ENCODE results near the gene ZBTB40. TPM values are rescaled to one million over a fixed set of nuclear protein-coding genes. Genes with fewer than 3 reads are reported as not detected.
A peak's percentile ranks its signal among the peaks of the same experiment; 100 is the strongest.

The ZBTB40 gene
- total RNA-seq, 1 experiment from 2014 or later = 11.9 TPM

GRCh38 chr1:22471078-22471477, 19.4 kb downstream of the ZBTB40 start:
- no peak for DNase-seq (ENCODE audit: low spot score)

DNA sequence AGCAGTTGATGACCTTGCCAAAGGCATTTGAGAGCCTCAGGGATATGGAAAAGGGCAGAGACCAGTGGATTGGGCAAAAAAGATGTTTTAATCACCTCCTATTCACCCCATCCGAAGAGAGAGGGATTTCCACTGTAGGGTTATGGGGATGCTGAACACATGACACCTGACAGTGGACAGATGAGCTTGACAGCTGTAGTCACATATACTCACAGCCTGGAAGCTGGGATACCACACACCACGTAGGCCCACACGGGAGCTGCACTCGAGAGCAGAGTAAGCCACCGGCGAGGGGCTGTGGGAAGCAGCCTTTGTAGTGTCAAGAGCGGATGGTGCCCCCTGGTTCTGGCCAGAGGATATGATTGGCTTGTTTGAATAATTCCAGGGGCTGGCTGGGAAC, 20.0 kb downstream of the ZBTB40 start:
- no peak for DNase-seq (ENCODE audit: low spot score)

DNA sequence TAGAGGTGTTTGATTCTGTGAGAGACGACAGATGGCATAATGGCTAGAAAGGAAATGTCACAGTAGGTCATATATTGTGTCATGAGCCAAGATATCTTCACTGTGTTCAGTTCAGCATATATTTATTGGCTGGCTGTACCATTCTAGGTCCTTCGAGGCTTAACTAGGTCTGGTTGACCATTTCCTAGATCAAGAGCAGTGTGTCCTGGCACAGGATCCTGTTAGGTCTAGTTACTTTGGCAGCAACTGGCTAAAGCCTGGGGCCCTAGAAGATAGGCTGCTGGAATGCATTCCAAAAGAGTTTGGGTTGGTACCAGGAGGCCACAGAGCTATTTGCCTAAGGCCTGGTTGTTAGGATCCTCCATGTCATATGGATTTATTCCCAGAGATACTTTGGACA, 20.9 kb downstream of the ZBTB40 start:
- DNase-seq (ENCODE audit: low spot score) = no peak

DNA sequence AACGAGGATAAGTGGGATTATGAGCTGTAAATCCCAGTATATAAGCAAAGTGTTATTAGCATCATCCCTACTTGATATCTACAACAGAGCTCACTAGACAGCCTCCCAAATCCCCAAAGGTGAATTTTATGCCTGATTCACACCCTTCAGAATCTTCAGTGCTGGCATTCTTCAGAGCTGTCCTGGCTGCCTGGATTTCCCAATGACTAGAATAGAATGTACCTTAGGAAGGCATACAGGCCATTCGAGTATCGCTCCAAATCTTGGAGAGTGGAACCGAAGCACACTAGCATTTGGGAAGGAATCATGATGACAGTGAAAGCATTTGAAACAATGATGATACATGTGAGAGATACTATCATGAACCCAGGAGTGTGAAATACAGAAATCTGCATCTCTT, 22.3 kb downstream of the ZBTB40 start:
- DNase-seq (ENCODE audit: low spot score) = no peak

GRCh38 chr1:22476566-22476965, 24.9 kb downstream of the ZBTB40 start:
- DNase-seq (ENCODE audit: low spot score) = no peak

DNA sequence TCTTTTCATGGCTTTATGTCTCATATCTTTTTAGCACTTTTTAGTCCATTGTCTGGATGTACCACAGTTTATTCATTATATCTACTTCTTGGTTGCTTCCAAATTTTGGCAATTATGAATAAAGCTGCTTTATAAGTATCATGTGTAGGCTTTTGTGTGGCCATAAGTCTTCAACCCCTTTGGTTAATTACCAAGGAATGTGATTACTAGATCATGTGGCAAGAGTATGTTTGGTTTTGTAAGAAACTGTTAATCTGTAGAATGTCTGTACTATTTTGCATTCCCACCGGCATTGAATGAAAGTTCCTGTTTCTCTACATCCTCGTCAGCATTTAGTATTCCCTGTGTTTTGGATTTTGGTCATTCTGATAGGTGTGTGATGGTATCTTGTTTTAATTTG, 31.5 kb downstream of the ZBTB40 start:
- no peak for DNase-seq (ENCODE audit: low spot score)

DNA sequence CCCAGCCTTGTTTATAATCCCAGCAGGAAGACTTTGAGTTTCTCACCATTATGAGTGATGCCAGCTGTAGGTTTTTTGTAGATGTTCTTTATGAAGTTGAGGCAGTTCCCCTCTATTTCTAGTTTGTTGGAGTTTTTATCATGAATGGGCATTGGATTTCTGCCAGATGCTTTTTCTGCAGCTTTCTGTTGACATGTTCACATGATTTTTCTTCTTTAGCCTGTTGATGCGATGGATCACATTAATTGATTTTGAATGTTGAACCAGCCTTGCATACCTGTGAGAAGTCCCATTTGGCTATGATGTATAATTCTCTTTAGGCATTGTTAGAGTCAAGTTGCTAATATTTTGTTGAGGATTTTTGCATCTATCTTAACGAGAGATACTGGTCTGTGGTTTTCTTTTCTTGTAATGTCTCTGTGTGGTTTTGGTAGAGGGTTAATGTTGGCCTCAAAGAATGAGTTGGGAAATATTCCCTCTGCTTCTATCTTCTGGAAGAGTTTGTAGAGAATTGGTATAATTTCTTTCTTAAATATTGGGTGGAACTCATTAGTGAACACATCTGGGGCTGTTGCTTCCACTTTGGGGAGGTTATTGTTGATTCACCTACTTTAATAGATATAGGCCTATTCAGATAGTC, 33.2 kb downstream of the ZBTB40 start:
- DNase-seq (ENCODE audit: low spot score) = no peak

DNA sequence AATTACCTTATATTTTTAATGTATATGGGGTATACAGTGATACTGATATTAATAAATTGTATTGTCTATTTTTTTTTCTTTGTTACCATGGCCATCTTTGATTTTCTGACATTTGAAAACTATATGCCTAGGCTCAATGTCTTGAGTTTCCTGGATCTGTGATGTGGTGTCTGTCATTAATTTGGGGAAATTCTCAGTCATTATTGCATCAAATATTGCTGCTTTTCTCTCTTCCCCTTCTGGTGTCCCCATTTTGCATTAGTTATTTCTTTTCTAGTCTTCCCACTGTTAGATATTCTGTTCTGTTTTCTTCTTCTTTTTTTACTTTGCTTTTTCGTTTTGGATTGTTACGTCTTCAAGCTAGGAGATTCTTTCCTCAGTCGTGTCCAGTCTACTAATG, 33.8 kb downstream of the ZBTB40 start:
- no peak for DNase-seq (ENCODE audit: low spot score)

GRCh38 chr1:22487781-22488180, 36.1 kb downstream of the ZBTB40 start:
- DNase-seq (ENCODE audit: low spot score) = no peak

DNA sequence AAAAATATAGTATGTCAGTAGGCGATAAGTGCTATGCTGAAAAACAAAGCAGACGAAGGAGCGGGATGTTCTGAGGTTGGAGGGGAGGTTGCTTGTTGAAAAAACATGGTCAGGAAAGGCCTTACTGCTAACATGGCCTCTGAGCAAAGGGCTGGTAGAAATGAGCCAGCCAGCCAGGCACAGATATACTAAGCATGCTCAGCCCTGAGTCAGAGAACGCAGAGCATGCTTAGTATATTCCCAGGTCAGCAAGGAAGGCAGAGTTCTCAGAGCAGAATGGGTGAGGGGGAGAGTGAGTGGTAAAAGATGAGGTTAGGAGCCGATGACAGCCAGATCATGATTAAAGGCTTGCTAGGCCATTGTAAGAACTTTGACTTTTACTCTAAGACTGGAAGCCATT, 36.7 kb downstream of the ZBTB40 start:
- DNase-seq (ENCODE audit: low spot score) = no peak

GRCh38 chr1:22489278-22489677, 37.6 kb downstream of the ZBTB40 start:
- DNase-seq (ENCODE audit: low spot score) = peak; percentile 8

DNA sequence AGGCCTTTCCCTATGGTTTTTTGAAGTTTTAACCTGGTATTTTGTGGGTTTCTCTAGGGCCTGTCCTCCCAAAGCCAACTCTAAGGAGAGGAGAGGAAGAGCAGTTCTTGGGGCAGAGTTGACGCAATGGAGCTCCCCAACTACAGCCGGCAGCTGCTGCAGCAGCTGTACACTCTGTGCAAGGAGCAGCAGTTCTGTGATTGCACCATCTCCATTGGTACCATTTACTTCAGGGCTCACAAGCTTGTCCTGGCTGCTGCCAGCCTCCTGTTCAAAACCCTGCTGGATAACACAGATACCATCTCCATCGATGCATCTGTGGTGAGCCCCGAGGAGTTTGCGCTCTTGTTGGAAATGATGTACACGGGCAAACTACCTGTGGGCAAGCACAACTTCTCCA, 38.2 kb downstream of the ZBTB40 start:
- DNase-seq (ENCODE audit: low spot score) = no peak

DNA sequence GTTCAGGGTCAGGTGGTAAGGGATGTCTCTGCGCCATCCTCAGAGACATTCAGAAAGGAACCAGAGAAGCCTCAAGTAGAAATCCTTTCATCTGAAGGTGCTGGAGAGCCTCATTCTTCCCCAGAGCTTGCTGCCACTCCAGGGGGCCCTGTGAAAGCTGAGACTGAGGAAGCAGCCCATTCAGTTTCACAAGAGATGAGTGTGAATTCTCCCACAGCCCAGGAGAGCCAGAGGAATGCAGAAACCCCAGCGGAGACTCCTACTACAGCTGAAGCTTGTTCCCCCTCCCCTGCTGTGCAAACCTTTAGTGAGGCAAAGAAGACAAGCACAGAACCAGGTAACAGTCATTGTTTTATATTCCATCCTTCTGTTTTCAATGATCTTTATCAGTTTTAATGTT, 38.7 kb downstream of the ZBTB40 start:
- no peak for DNase-seq (ENCODE audit: low spot score)

GRCh38 chr1:22491995-22492715, 40.5 kb downstream of the ZBTB40 start:
- no peak for DNase-seq (ENCODE audit: low spot score)

DNA sequence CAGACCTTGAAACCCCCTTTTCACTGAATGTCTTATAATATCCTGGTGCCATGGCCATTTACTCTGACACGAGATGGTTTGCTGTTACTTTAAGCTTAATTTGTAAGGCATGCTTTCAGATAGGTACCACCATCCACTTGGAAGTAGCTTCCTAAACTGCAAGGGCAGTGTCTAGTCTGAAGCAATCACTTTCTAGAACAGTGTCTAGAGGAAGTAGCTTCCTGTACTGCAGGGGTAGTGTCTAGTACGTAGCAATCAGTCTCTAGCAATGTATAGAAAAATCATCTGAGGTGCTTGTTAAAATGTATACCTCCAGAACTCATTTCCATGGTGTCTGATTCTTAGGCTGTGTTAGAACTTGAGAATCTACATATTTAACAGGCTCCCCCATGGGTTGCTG, 42.5 kb downstream of the ZBTB40 start:
- no peak for DNase-seq (ENCODE audit: low spot score)

GRCh38 chr1:22494943-22495579, 43.4 kb downstream of the ZBTB40 start:
- no peak for DNase-seq (ENCODE audit: low spot score)

GRCh38 chr1:22496536-22497160, 45.0 kb downstream of the ZBTB40 start:
- no peak for DNase-seq (ENCODE audit: low spot score)

GRCh38 chr1:22498463-22498862, 46.8 kb downstream of the ZBTB40 start:
- DNase-seq (ENCODE audit: low spot score) = no peak

GRCh38 chr1:22500058-22500457, 48.4 kb downstream of the ZBTB40 start:
- no peak for DNase-seq (ENCODE audit: low spot score)

GRCh38 chr1:22500471-22500870, 48.8 kb downstream of the ZBTB40 start:
- no peak for DNase-seq (ENCODE audit: low spot score)

DNA sequence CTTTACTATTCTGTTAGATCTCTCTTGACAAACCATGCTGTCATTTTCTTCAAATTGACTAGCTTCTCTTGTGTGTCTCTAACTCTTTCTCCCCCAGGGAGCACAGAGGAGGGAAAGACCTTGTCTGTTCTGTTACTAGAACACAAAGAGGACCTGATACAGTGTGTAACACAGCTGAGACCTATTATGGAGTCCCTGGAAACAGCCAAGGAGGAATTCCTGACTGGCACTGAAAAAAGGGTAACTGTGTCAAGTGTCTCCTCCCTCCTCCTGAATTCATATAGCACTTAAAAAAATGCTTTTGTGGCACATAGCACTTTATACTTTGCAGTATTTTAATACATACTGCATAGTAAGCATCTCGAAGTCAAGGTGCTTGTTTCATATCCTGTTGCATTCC, 50.6 kb downstream of the ZBTB40 start:
- DNase-seq (ENCODE audit: low spot score) = no peak

- no peak for DNase-seq (ENCODE audit: low spot score)
These were observed 52.2 kb downstream of the ZBTB40 start for GRCh38 chr1:22503721-22504410.
